BJ (cell line): ENCODE data around the gene SRPK1. TPM values are rescaled to one million over a fixed set of nuclear protein-coding genes. Genes with fewer than 3 reads are reported as not detected.

ENCODE experiments used
- CTCF ChIA-PET: fragments of 350-600 bp; formaldehyde crosslinking; extraction: SDS; loops from one replicate; lab custom pipeline; 2021; ENCODE audit warnings: antibody characterized with exemption, inconsistent platforms; lab: Yijun Ruan, JAX
- POLR2A ChIA-PET: fragments of 300-600 bp; sonication (Branson Sonifier 250); formaldehyde crosslinking; extraction: SDS; loops from one replicate; lab custom pipeline; 2021; ENCODE audit warnings: antibody characterized with exemption; lab: Charles Lee
- DNase-seq: peaks from one replicate; pipeline ENCODE4 v3.0.0-alpha.2; 2011; ENCODE audit warnings: low read depth
- H3K27me3 ChIP-seq: 2 replicates; pipeline ENCODE4 v1.6.0; 2011; ENCODE audit warnings: low read length; ENCODE audit not compliant: control insufficient read depth, insufficient read depth
- H3K36me3 ChIP-seq: 2 replicates; pipeline ENCODE4 v1.5.1; 2011; ENCODE audit warnings: low read length; ENCODE audit not compliant: control insufficient read depth, insufficient read depth
- H3K4me3 ChIP-seq: 2 replicates; pipeline ENCODE4 v1.5.1; 2011; ENCODE audit warnings: low read depth, mild to moderate bottlenecking, control low read depth, low read length
- polyA plus RNA-seq: library from polyadenylated mRNA; depleted of rRNA; stranded (reverse); fragments of >200 nt; gene quantifications from 2 replicates; pipeline ENCODE4 v1.2.3, GENCODE V29; 2011
- TF ChIP-seq, protein P1 (sequence below): IDR thresholded peaks from 2 replicates; pipeline ENCODE4 v1.5.1; 2011; ENCODE audit warnings: low read depth, mild to moderate bottlenecking, control low read depth, inconsistent platforms, low read length, moderate library complexity; ENCODE audit not compliant: insufficient read depth

Gene SRPK1
- polyA plus RNA-seq, 1 experiment = 12.6 TPM

DNA sequence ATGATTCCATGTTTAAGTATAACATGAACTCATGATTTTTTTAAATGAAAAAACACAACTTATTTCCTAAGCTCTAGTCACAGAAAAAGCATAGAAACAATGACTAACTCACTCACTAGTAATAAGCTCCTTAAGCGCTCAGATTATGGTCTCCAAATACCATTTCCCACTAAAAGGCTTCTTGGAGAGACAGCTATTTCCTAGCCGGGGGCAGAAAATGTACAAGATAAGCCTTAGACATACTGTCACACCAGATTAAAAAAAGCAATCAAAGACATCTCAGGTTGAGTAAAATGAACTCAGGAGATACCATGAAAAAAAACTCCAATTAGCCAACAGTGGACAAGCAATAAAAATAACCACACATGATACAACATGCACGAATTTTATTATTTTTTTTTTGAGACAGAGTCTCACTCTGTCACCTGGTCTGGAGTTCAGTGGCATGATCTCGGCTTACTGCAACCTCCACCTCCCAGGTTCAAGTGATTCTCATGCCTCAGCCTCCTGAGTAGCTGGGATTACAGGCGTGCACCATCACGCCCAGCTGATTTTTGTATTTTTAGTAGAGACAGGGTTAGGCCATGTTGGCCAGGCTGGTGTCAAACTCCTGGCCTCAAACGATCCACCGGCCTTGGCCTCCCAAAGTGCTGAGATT lies 14.9 kb downstream of the SRPK1 start:
- TF ChIP-seq, protein P1, sequence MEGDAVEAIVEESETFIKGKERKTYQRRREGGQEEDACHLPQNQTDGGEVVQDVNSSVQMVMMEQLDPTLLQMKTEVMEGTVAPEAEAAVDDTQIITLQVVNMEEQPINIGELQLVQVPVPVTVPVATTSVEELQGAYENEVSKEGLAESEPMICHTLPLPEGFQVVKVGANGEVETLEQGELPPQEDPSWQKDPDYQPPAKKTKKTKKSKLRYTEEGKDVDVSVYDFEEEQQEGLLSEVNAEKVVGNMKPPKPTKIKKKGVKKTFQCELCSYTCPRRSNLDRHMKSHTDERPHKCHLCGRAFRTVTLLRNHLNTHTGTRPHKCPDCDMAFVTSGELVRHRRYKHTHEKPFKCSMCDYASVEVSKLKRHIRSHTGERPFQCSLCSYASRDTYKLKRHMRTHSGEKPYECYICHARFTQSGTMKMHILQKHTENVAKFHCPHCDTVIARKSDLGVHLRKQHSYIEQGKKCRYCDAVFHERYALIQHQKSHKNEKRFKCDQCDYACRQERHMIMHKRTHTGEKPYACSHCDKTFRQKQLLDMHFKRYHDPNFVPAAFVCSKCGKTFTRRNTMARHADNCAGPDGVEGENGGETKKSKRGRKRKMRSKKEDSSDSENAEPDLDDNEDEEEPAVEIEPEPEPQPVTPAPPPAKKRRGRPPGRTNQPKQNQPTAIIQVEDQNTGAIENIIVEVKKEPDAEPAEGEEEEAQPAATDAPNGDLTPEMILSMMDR = no peak
- ChIA-PET CTCF (interaction anchor here (1.0 kb wide), 1 partner anchor 23 kb away, joined by 5 read pairs; no protein-coding TSS in a partner anchor), POLR2A (no interaction called here)
- no peaks in the 10 kb centered on the region; the same call in 1 of the 2 replicates for H3K36me3 ChIP-seq
- no peaks in the 10 kb centered on the region for H3K27me3 ChIP-seq
- no peak overlapping the region for H3K4me3 ChIP-seq
- DNase-seq = no peak

DNA sequence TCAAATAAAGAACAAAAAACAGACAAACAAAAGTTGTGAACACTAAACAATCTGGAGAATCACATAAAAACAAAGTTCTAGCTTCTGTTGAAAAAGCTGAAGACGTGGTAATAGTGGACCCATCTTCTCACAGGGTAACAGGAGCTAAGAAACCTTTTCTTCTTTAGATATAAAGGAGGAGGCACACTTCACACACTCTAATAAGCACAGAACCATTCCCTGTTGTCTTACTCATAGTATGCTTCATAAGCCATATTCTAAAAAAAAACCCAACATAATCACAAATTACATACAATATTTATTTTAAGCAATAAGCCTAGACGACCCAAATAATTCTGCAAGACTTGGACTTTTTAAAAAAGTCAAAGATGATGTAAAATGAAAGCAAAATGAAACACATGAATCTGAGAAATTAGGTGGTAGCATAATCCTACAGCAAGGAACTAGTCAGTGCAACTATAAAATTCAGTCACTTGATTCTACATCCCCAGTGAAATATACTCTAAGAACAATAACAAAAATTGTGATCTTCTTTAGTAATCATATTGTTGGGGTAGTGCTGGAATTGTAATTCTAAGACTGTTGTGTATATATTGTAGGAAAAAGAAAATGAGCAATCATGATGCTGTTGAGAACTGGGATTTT lies 15.6 kb downstream of the SRPK1 start:
- ChIA-PET POLR2A (no interaction called here), CTCF (interaction anchor here (1.0 kb wide), 1 partner anchor 22 kb away, joined by 5 read pairs; no protein-coding TSS in a partner anchor)
- H3K36me3 ChIP-seq = no peaks in the 10 kb centered on the region; the same call in 1 of the 2 replicates
- no peaks in the 10 kb centered on the region for H3K27me3 ChIP-seq
- no peak overlapping the region for H3K4me3 ChIP-seq
- TF ChIP-seq, protein P1 = no peak
- no peak for DNase-seq

DNA sequence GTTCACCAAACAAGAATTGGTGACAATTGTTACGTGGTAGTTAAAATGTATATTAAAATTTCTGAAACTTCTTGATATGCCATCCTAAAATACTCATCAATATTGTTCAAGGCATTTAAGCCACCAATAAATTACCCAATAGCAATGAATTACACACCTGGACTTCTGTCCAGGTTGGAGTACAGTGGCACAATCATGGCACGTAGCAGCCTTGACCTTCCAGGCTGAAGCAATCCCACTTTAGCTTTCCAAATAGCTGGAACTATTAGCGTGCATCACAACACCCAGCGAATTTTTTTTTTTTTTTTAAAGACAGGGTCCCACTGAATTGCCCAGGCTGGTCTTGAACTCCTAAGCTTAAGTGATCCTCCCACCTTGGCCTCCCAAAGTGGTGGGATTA lies 17.2 kb downstream of the SRPK1 start:
- DNase-seq = no peak
- no peak overlapping the region for H3K4me3 ChIP-seq
- no peaks in the 10 kb centered on the region for H3K36me3 ChIP-seq
- ChIA-PET POLR2A (no interaction called here), CTCF (interaction anchor here (1.4 kb wide), 1 partner anchor 11 kb away, joined by 4 read pairs; no protein-coding TSS in a partner anchor)
- TF ChIP-seq, protein P1 = no peak
- H3K27me3 ChIP-seq = no peaks in the 10 kb centered on the region

DNA sequence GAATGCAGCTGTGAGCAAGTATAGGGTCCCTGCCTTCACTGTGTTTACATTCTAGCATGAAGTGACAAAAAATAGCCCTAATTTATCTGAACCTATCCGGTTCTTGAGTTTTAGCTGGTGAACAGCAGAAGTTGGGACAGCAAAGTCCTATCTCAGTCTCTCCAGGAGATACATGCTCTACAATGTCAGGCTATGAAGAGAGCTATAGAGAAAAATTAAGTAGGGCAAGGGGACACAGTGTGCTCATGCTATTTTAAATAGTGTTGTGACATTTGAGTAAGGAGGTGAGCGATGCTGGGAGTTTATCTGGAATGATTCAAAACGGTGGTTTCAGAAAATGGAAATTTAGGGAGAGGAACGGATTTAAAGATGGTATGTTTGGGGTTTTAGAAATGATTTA lies 20.4 kb downstream of the SRPK1 start:
- ChIA-PET CTCF (no interaction called here), POLR2A (no interaction called here)
- TF ChIP-seq, protein P1 = no peak
- no peak for DNase-seq
- H3K27me3 ChIP-seq = no peaks in the 10 kb centered on the region
- no peak overlapping the region for H3K4me3 ChIP-seq
- no peaks in the 10 kb centered on the region for H3K36me3 ChIP-seq

DNA sequence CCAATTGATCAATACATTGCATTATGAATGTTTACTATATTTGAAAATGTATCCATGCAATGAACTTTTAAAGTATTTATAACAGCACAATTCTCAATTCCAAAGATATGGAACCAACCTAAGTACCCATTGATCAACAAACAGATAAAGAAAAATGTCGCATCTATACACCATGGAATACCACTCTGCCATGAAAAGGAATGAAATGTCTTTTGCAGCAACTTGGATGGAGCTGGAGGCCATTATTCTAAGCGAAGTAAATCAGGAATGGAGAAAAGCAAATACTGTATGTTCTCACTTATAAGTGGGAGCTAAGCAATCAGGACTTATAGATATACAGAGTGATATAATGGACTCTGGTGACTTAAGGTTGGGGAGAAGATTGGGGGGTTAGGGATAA lies 22.9 kb downstream of the SRPK1 start:
- ChIA-PET POLR2A (no interaction called here), CTCF (no interaction called here)
- DNase-seq = no peak
- no peaks in the 10 kb centered on the region for H3K27me3 ChIP-seq
- TF ChIP-seq, protein P1 = no peak
- no peak overlapping the region for H3K4me3 ChIP-seq
- no peaks in the 10 kb centered on the region for H3K36me3 ChIP-seq
